Measurements from ENCODE around the gene UMODL1.
A peak's percentile ranks its signal among the peaks of the same experiment; 100 is the strongest.

Gene UMODL1

GRCh38 chr21:42036313-42036712, 34.8 kb upstream of the UMODL1 start:
- Mint-ChIP-seq H3K4me3 (no peak overlapping the region), H3K9me3 (no peaks in the 10 kb centered on the region)

GRCh38 chr21:42037516-42037915, 33.6 kb upstream of the UMODL1 start:
- no peak for DNase-seq
- Mint-ChIP-seq H3K4me1 (peaks cover 25% of the 10 kb centered on the region), H3K4me3 (no peak overlapping the region), H3K9me3 (no peaks in the 10 kb centered on the region), H3K27me3 (no peaks in the 10 kb centered on the region), H3K27ac (no peak overlapping the region)
- ATAC-seq: no peak

More at GRCh38 chr21:42036313-42036712, 34.8 kb upstream of the UMODL1 start:
- no peaks in the 10 kb centered on the region for H3K27me3 Mint-ChIP-seq
- H3K4me1 Mint-ChIP-seq: peaks cover 19% of the 10 kb centered on the region
- DNase-seq: no peak
- ATAC-seq: no peak
- H3K27ac Mint-ChIP-seq: no peak overlapping the region

- no peak overlapping the region for H3K27ac Mint-ChIP-seq
- no peaks in the 10 kb centered on the region for H3K27me3 Mint-ChIP-seq
- no peaks in the 10 kb centered on the region for H3K9me3 Mint-ChIP-seq
- peaks cover 25% of the 10 kb centered on the region for H3K4me1 Mint-ChIP-seq
- no peak for DNase-seq
- H3K4me3 Mint-ChIP-seq: no peak overlapping the region
- no peak for ATAC-seq
These were observed 33.2 kb upstream of the UMODL1 start for GRCh38 chr21:42037943-42038342.

- Mint-ChIP-seq H3K4me3 (no peak overlapping the region), H3K27ac (peak overlapping the region in 1 of 2 donors; percentile 43), H3K9me3 (no peaks in the 10 kb centered on the region), H3K4me1 (peaks cover 25% of the 10 kb centered on the region), H3K27me3 (no peaks in the 10 kb centered on the region)
- no peak for DNase-seq
- no peak for ATAC-seq
These were observed 32.7 kb upstream of the UMODL1 start for GRCh38 chr21:42038393-42038792.

GRCh38 chr21:42038826-42039425, 32.2 kb upstream of the UMODL1 start:
- Mint-ChIP-seq H3K9me3 (no peaks in the 10 kb centered on the region), H3K27ac (no peak overlapping the region), H3K27me3 (no peaks in the 10 kb centered on the region), H3K4me3 (no peak overlapping the region), H3K4me1 (peaks cover 25% of the 10 kb centered on the region)
- DNase-seq: no peak
- no peak for ATAC-seq

GRCh38 chr21:42039470-42039901, 31.6 kb upstream of the UMODL1 start:
- no peak overlapping the region for H3K4me3 Mint-ChIP-seq
- H3K27ac Mint-ChIP-seq: no peak overlapping the region
- H3K27me3 Mint-ChIP-seq: no peaks in the 10 kb centered on the region
- peaks cover 25% of the 10 kb centered on the region for H3K4me1 Mint-ChIP-seq
- ATAC-seq: no peak
- no peaks in the 10 kb centered on the region for H3K9me3 Mint-ChIP-seq
- no peak for DNase-seq

- Mint-ChIP-seq H3K4me3 (no peak overlapping the region), H3K9me3 (no peaks in the 10 kb centered on the region), H3K4me1 (peaks cover 25% of the 10 kb centered on the region), H3K27ac (no peak overlapping the region), H3K27me3 (no peaks in the 10 kb centered on the region)
- no peak for DNase-seq
- ATAC-seq: no peak
These were observed 31.2 kb upstream of the UMODL1 start for GRCh38 chr21:42039911-42040351.

- DNase-seq: no peak
These were observed 30.5 kb upstream of the UMODL1 start for GRCh38 chr21:42040411-42041180.

GRCh38 chr21:42041246-42041645, 29.9 kb upstream of the UMODL1 start:
- Mint-ChIP-seq H3K27ac (peak overlapping the region in 1 of 2 donors; percentile 36), H3K9me3 (no peaks in the 10 kb centered on the region), H3K4me3 (no peak overlapping the region), H3K27me3 (no peaks in the 10 kb centered on the region), H3K4me1 (peaks cover 25% of the 10 kb centered on the region)
- no peak for ATAC-seq
- DNase-seq: no peak

More at GRCh38 chr21:42040411-42041180, 30.5 kb upstream of the UMODL1 start:
- peak overlapping the region in 1 of 2 donors; percentile 36 for H3K27ac Mint-ChIP-seq
- H3K4me3 Mint-ChIP-seq: no peak overlapping the region
- no peak for ATAC-seq
- no peaks in the 10 kb centered on the region for H3K27me3 Mint-ChIP-seq
- peaks cover 25% of the 10 kb centered on the region for H3K4me1 Mint-ChIP-seq
- no peaks in the 10 kb centered on the region for H3K9me3 Mint-ChIP-seq

GRCh38 chr21:42041711-42042110, 29.4 kb upstream of the UMODL1 start:
- no peak overlapping the region for H3K27ac Mint-ChIP-seq
- DNase-seq (no peak), ATAC-seq (no peak)
- peaks cover 25% of the 10 kb centered on the region for H3K4me1 Mint-ChIP-seq
- no peaks in the 10 kb centered on the region for H3K27me3 Mint-ChIP-seq
- no peaks in the 10 kb centered on the region for H3K9me3 Mint-ChIP-seq
- H3K4me3 Mint-ChIP-seq: no peak overlapping the region

- H3K27me3 Mint-ChIP-seq: no peaks in the 10 kb centered on the region
- H3K9me3 Mint-ChIP-seq: no peaks in the 10 kb centered on the region
- ATAC-seq: no peak
- H3K27ac Mint-ChIP-seq: no peak overlapping the region
- no peak overlapping the region for H3K4me3 Mint-ChIP-seq
- H3K4me1 Mint-ChIP-seq: peaks cover 25% of the 10 kb centered on the region
- DNase-seq: no peak
These were observed 28.5 kb upstream of the UMODL1 start for GRCh38 chr21:42042651-42043050.

- no peak overlapping the region for H3K4me3 Mint-ChIP-seq
- DNase-seq (no peak), ATAC-seq (no peak)
- no peak overlapping the region for H3K27ac Mint-ChIP-seq
- no peaks in the 10 kb centered on the region for H3K27me3 Mint-ChIP-seq
- peaks cover 25% of the 10 kb centered on the region for H3K4me1 Mint-ChIP-seq
- H3K9me3 Mint-ChIP-seq: no peaks in the 10 kb centered on the region
These were observed 27.8 kb upstream of the UMODL1 start for GRCh38 chr21:42043201-42043895.

GRCh38 chr21:42043961-42044360, 27.2 kb upstream of the UMODL1 start:
- peaks cover 21% of the 10 kb centered on the region for H3K4me1 Mint-ChIP-seq
- no peaks in the 10 kb centered on the region for H3K9me3 Mint-ChIP-seq
- no peak for DNase-seq
- ATAC-seq: no peak
- H3K27me3 Mint-ChIP-seq: no peaks in the 10 kb centered on the region
- H3K4me3 Mint-ChIP-seq: no peak overlapping the region
- H3K27ac Mint-ChIP-seq: no peak overlapping the region

- Mint-ChIP-seq H3K9me3 (no peaks in the 10 kb centered on the region), H3K27ac (no peak overlapping the region), H3K4me3 (no peak overlapping the region), H3K27me3 (no peaks in the 10 kb centered on the region), H3K4me1 (peaks cover 25% of the 10 kb centered on the region)
- DNase-seq (no peak), ATAC-seq (no peak)
These were observed 26.1 kb upstream of the UMODL1 start for GRCh38 chr21:42044871-42045495.

- DNase-seq: no peak
These were observed 23.1 kb upstream of the UMODL1 start for GRCh38 chr21:42047821-42048613.

More at GRCh38 chr21:42047821-42048613, 23.1 kb upstream of the UMODL1 start:
- no peak overlapping the region for H3K4me3 Mint-ChIP-seq
- H3K9me3 Mint-ChIP-seq: no peaks in the 10 kb centered on the region
- H3K4me1 Mint-ChIP-seq: peaks cover 16% of the 10 kb centered on the region
- H3K27me3 Mint-ChIP-seq: no peaks in the 10 kb centered on the region
- no peak overlapping the region for H3K27ac Mint-ChIP-seq
- no peak for ATAC-seq
